Stomach (tissue), 4 donors: ENCODE measurements around the gene MAP3K19.

Source experiments
- EP300 ChIP-seq: sonication (generic); formaldehyde crosslinking; IDR thresholded peaks from one replicate; pipeline ENCODE4 v1.6.1; 2017; ENCODE audit warnings: antibody characterized with exemption
- TF ChIP-seq, protein P1 (sequence below), 7 experiments: fragments of 450-650 bp in 4 of 7; fragments of 200-600 bp in 3 of 7; sonication (generic) in 3 of 7; IDR thresholded peaks; one replicate each; pipeline ENCODE4 v1.5.1; 2016 to 2019; ENCODE audit warnings: antibody characterized with exemption in 7 of 7, control low read depth in 2 of 7, mild to moderate bottlenecking in 1 of 7

- no peak for TF ChIP-seq EP300
- TF ChIP-seq, protein P1, sequence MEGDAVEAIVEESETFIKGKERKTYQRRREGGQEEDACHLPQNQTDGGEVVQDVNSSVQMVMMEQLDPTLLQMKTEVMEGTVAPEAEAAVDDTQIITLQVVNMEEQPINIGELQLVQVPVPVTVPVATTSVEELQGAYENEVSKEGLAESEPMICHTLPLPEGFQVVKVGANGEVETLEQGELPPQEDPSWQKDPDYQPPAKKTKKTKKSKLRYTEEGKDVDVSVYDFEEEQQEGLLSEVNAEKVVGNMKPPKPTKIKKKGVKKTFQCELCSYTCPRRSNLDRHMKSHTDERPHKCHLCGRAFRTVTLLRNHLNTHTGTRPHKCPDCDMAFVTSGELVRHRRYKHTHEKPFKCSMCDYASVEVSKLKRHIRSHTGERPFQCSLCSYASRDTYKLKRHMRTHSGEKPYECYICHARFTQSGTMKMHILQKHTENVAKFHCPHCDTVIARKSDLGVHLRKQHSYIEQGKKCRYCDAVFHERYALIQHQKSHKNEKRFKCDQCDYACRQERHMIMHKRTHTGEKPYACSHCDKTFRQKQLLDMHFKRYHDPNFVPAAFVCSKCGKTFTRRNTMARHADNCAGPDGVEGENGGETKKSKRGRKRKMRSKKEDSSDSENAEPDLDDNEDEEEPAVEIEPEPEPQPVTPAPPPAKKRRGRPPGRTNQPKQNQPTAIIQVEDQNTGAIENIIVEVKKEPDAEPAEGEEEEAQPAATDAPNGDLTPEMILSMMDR (IDR thresholded peaks at IDR 0.05), result no peak
Observed at GRCh38 chr2:135076556-135076955, 29.3 kb upstream of the MAP3K19 start.
